Neutrophil (primary cell): ENCODE results near the gene OR8J1.
"Not testable (repeated sequence)": the region's sequence is repeated elsewhere in the genome, so short reads cannot be mapped to it uniquely, and the experiment has no call there.

Source experiments
- H3K27ac ChIP-seq: fragments of 200-600 bp; sonication (generic); 2 replicates; pipeline ENCODE4 v1.5.1; 2016; ENCODE audit warnings: mild to moderate bottlenecking, moderate library complexity
- H3K27me3 ChIP-seq: fragments of 200-600 bp; sonication (generic); 2 replicates; pipeline ENCODE4 v1.6.0; 2016; ENCODE audit warnings: mild to moderate bottlenecking
- H3K36me3 ChIP-seq: fragments of 200-600 bp; sonication (generic); 2 replicates; pipeline ENCODE4 v1.5.1; 2017
- H3K4me1 ChIP-seq, 2 experiments: fragments of 200-600 bp in 1 of 2; sonication (generic) in 1 of 2; 1 replicate in 1 of 2; 2 replicates in 1 of 2; pipeline versions ENCODE4 v1.5.1 to v1.6.1; 2013 to 2016; ENCODE audit warnings: low read depth in 1 of 2, low read length in 1 of 2, mild to moderate bottlenecking in 1 of 2, moderate library complexity in 1 of 2; ENCODE audit not compliant: control insufficient read depth in 1 of 2, insufficient read depth in 1 of 2
- H3K4me3 ChIP-seq, 2 experiments: fragments of 200-600 bp in 1 of 2; sonication (generic) in 1 of 2; 1 replicate in 1 of 2; 2 replicates in 1 of 2; pipeline ENCODE4 v1.5.1; 2013 to 2016; ENCODE audit warnings: low read depth in 1 of 2, low read length in 1 of 2, mild to moderate bottlenecking in 1 of 2, moderate library complexity in 1 of 2
- H3K9me3 ChIP-seq: fragments of 200-600 bp; sonication (generic); 2 replicates; pipeline ENCODE4 v1.5.1; 2016
- CTCF ChIP-seq: fragments of 200-600 bp; sonication (generic); IDR thresholded peaks from 2 replicates; pipeline ENCODE4 v1.5.1; 2016; ENCODE audit warnings: antibody characterized with exemption

The OR8J1 gene

GRCh38 chr11:56340289-56340688, 13.8 kb upstream of the OR8J1 start:
- TF ChIP-seq CTCF = no peak
- H3K9me3 ChIP-seq = no peaks in the 10 kb centered on the region
- no peaks in the 10 kb centered on the region for H3K36me3 ChIP-seq
- H3K27me3 ChIP-seq = no peaks in the 10 kb centered on the region
- no peak overlapping the region for H3K27ac ChIP-seq
- H3K4me1 ChIP-seq = no peaks in the 10 kb centered on the region
- no peak overlapping the region for H3K4me3 ChIP-seq

GRCh38 chr11:56345739-56346138, 8.4 kb upstream of the OR8J1 start, which contains the start of gene OR8K1:
Gene OR8K1, plus strand, starts transcription at chr11:56346039. Its CDS starts 0 bp downstream, at chr11:56346039.
- no peak for TF ChIP-seq CTCF
- no peaks in the 10 kb centered on the region for H3K27me3 ChIP-seq
- H3K36me3 ChIP-seq = no peaks in the 10 kb centered on the region
- no peaks in the 10 kb centered on the region for H3K4me1 ChIP-seq
- no peaks in the 10 kb centered on the region for H3K9me3 ChIP-seq
- no peak within 1 kb of the TSS for H3K4me3 ChIP-seq
- H3K27ac ChIP-seq = no peak within 1 kb of the TSS

- Histone ChIP-seq H3K27ac (no peak within 1 kb of the TSS), H3K9me3 (peaks cover 3% of the 10 kb centered on the region), H3K4me3 (no peak within 1 kb of the TSS), H3K27me3 (no peaks in the 10 kb centered on the region), H3K4me1 (no peaks in the 10 kb centered on the region), H3K36me3 (no peaks in the 10 kb centered on the region)
- no peak for TF ChIP-seq CTCF
These were observed 21.2 kb downstream of the OR8J1 start, which contains the start of gene OR8U1 for GRCh38 chr11:56375324-56375723. Gene OR8U1, plus strand, starts transcription at chr11:56375624. Its CDS starts 0 bp downstream, at chr11:56375624.

- Histone ChIP-seq H3K27ac (no peak overlapping the region), H3K36me3 (no peaks in the 10 kb centered on the region), H3K4me3 (no peak overlapping the region), H3K4me1 (no peaks in the 10 kb centered on the region), H3K9me3 (peaks cover 3% of the 10 kb centered on the region), H3K27me3 (no peaks in the 10 kb centered on the region)
- no peak for TF ChIP-seq CTCF
These were observed 26.0 kb downstream of the OR8J1 start for GRCh38 chr11:56380120-56380519.

GRCh38 chr11:56394381-56394780, 40.3 kb downstream of the OR8J1 start:
- Histone ChIP-seq H3K9me3 (no peaks in the 10 kb centered on the region), H3K27me3 (no peaks in the 10 kb centered on the region), H3K27ac (no peak overlapping the region), H3K4me1 (no peaks in the 10 kb centered on the region), H3K4me3 (no peak overlapping the region), H3K36me3 (no peaks in the 10 kb centered on the region)
- TF ChIP-seq CTCF = no peak

GRCh38 chr11:56396047-56396446, 42.0 kb downstream of the OR8J1 start:
- TF ChIP-seq CTCF = no peak
- H3K27me3 ChIP-seq = no peaks in the 10 kb centered on the region
- H3K4me3 ChIP-seq = no peak overlapping the region
- no peaks in the 10 kb centered on the region for H3K9me3 ChIP-seq
- no peaks in the 10 kb centered on the region for H3K36me3 ChIP-seq
- no peaks in the 10 kb centered on the region for H3K4me1 ChIP-seq
- no peak overlapping the region for H3K27ac ChIP-seq

- H3K36me3 ChIP-seq, H3K27ac ChIP-seq, H3K9me3 ChIP-seq, H3K4me3 ChIP-seq, H3K27me3 ChIP-seq, H3K4me1 ChIP-seq: not testable (repeated sequence)
These were observed 47.9 kb downstream of the OR8J1 start for GRCh38 chr11:56401858-56402461.
